T-helper 22 cell (primary cell): ENCODE measurements around the gene PATL2.
"Not testable (repeated sequence)": the region's sequence is repeated elsewhere in the genome, so short reads cannot be mapped to it uniquely, and the experiment has no call there.

ENCODE experiments used
- DNase-seq: peaks from one replicate; pipeline ENCODE4 v3.0.0-alpha.2; 2020; ENCODE audit warnings: low read depth

Gene PATL2

DNA sequence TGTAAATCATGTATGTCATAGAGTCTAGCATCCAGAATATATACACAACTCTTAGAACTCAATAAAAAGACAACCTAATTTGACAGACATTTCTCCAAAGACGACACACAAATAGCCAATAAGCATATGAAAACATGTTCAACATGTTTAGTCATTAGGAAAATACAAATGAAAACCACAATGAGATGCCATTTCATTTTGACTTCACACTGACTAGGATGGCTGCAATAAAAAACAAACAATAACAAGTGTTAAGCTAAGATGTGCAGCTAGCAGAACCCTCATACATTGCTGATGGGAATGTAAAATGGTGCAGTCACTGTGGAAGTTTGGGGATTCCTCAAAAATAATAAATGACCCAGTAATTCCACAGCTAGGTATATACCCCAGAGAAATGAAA lies 64.1 kb downstream of the PATL2 start:
- DNase-seq = no peak

DNA sequence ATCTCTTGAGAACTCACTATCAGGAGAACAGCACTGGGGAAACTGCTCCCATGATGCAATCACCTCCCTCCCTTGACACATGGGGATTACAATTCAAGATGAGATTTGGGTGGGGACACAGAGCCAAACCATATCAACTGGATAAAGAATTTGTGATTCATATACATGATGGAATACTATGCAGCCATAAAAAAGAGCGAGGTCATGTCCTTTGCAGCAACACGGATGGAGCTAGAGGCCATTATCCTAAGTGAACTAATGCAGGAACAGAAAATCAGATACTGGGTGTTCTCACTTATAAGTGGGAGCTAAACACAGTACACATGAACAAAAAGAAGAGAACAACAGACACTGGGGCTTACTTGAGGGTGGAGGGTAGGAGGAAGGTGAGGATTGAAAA lies 64.7 kb downstream of the PATL2 start:
- no peak for DNase-seq

DNA sequence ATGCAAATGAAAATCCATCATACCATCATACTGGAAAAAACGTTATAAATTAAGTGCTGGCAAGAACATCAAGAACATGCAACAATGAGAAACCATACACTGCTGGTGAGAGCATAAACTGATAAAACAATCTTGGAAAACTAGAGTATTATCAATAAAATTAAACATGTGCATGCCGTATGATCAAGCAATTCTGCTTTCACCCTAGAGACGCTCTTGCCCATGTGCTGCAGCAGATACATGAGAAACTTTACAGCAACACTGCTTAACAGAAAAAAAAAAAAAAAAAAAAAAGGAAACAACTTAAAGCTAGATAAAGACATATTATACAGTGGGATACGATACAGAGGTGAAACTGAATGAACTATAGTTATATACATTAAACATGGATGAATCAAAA lies 69.5 kb downstream of the PATL2 start:
- no peak for DNase-seq

DNA sequence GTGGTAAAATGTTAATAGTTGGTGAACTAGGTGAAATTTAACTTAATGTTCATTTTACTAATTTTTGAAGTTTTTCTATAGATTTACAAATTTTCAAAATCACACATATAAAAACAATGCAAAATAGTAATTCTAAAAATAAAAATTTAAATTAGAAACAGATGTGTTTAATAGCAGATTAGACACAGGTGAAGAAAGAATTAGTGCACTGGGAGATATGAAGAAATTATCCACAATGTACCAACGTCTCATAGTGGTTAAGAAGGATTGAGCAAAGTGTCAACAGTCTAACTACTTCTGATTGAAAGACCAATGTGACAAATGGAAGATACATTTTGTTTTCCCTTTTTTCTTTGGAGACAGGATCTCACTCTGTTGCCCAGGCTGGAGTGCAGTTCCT lies 74.1 kb downstream of the PATL2 start:
- DNase-seq = no peak

DNA sequence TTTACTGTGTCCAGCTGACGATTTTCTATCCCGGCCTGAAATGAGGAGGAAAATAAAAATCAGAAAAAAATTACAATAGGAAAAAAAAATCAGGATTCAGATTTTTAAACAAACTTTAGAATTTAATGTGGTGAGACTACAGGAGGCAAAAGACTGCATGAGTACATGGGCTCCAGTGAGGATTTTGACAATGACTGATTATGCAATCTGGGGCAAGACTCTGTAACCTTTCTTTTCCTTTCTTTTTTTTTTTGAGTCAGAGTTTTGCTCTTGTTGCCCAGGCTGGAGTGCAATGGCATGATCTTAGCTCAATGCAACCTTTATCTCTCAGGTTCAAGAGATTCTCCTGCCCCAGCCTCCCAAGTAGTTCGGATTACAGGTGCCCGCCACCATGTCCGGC lies 77.5 kb downstream of the PATL2 start:
- no peak for DNase-seq

DNA sequence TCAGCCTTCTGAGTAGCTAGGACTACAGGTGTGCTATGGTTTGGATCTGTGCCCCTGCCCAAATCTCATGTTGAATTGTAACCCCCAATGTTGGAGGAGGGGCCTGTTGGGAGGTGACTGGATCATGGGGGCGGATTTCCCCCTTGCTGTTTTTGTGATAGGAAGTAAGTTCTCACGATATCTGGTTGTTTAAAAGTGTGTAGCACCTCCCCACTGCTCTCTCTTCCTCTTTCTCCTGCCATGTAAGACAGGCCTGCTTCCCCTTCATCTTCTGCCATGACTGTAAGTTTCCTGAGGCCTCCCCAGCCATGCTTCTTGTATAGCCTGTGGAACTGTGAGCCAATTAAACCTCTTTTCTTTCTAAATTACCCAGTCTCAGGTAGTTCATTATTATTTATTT lies 85.8 kb downstream of the PATL2 start:
- not testable (repeated sequence) for DNase-seq

DNA sequence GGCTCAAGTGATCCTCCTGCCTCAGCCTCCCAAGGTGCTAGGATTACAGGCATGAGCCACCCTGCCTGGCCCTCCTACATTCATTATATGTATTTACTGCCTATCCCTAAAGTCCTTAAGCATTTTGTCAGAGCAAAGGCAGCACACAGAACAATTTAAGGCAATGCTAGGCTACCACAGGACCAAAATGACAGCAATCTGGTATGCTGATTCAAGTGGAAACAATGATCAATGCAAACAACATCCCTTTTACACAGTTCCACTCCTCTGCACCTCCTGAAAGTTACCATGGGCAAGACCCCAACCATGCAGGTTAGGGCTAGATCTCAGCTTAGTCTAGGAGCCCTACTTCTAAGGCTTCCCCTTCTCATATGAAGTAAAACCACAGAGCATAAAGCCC lies 87.9 kb downstream of the PATL2 start:
- DNase-seq = no peak

DNA sequence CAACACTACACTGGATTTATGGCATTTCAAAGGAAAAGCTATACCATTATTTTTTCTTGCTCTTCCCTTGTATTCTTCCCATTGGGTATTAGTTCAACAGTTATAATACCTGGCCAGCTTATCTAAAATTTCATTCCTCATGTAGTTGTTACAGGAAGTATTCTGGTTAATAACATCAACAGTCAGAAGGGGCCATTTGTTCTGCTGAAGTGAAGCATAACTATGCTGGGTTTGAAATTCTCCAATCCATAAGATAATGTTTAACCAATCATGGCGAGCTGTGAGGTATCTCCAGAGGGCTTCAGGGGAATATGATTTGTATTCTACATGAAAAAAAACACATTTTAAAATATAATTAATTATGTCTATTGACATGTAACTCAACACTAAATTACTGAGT lies 91.0 kb downstream of the PATL2 start:
- no peak for DNase-seq

DNA sequence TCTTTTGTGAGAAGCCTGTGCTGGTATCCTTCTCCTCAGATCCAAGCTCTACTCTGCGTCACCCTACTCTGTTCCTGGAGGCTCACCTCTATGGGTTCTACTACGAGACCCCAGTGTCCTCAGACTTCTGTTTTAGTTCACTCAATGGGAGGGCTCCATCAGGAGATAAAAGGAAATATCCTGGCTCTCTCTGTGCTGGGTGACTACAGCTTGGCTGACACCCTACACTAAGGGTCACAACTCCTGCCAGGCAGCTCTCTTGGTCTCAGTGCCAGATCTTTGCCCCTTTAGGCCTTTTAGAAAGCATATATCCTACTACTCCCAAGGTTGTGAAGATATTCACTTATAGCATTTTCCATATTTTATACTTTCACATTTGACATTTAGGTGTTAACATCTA lies 94.1 kb downstream of the PATL2 start:
- DNase-seq = no peak
